GM19025 (cell line): ENCODE results near the gene SPAG16.
A peak's percentile ranks its signal among the peaks of the same experiment; 100 is the strongest.

Experiments
- ATAC-seq: cut with Tn5 transposase; IDR thresholded peaks from one replicate; pipeline ENCODE4 v1.9.1; 2021; ENCODE audit warnings: mild to moderate bottlenecking, low read depth, moderate library complexity; ENCODE audit not compliant: unreplicated experiment

Gene SPAG16

DNA sequence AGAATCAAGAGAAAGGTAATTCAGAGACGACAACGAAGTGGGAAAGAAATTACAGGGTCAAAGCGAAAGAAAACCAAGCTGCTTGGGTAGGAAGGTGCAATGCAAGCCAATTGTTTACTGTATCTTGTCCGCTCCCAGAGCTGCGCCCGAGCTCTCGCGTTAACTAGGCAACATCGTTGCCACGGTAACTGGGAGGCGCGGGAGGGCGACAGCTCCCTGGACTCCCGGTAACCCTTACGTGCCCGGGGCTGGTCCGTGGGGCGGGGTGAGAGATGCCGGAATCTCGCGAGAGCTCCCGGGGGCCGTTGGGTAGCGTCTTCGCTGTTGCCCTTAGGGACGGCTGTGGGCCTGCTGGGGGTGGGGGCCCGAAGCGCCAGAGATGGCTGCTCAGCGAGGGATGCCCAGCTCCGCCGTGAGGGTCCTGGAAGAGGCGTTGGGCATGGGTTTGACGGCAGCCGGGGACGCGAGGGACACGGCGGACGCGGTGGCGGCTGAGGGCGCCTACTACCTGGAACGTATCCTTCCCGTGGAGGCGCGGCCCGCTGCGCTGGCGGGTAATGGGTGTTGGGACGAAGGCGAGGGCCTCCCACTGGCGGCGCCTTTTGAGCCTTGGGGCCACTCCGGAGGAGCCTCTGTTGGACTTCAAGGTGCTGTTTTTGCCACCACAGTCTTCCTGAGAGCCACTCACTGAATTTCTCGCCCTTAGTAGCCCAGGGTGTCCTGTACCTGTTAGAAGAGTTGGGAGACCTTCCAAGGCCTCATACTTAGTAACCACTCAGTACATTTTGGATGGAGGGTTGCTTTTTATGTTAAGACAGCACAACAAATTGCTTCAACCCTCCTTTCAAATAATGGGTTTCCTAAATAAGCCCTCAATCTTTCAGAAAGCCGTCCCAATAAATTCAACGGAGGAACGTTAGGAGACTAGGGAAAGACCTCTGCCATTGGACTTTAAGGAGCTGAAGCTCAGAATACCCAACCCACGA lies at the start of gene SPAG16:
Gene SPAG16, plus strand, starts transcription at position 360 of the 986 bp plus-strand sequence.
- ATAC-seq = peak; percentile 99

- ATAC-seq = no peak
Observed at GRCh38 chr2:213234641-213235040, 49.6 kb upstream of the SPAG16 start.

DNA sequence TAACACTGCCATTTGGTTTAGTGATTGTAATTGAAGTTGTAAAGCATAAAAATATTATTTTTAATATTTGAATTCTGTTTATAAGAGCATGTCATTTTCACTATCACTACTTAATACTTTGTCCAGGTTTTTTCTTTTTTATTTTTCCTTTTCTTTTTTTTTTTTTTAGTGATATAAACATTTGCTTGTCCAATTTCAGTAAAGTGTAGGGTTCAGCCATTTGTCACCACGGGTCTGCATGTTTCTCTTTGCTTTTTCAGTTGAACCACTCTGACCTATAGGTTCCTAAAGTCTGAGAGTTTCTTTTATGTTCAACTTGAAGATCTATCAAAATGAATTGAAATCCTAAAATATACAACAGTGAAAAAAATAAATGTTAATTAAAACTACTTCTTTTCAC lies 48.5 kb upstream of the SPAG16 start:
- no peak for ATAC-seq

- ATAC-seq = no peak
Observed at GRCh38 chr2:213237251-213237650, 47.0 kb upstream of the SPAG16 start.

GRCh38 chr2:213237787-213238186 lies 46.5 kb upstream of the SPAG16 start:
- no peak for ATAC-seq

DNA sequence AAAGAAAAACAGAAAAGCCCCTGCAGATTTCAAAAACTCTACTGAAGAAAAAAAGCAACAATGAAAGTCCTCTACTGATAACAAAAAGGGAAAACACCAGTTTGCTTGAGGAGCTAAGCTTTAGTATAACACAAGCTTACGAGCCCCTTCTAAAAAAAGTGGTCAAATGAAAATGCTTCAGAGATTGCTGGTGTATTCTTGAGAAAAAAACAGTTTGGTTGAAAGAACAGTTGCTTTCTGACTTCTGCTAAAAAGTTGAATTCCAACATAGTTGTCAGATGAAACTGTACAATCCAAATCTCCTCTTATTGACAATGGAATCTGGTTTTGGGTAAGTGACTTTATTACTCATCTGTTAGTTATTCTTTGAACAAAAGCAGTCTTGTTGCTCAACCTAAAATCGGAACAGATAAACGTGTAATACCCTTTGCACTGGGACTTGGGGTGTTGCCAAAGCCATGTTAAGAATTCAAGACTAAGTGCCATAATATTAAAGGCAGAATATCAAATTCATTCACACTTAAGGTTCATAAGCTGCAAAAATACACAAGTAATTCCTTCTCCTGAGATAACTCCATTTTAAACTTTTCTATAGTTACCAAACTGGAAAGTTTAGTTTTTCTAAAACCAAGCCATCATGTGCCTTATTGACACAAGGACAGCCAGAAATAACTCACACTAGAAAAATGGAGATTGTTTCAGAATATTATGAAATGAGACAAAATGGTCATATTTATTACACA lies 45.3 kb upstream of the SPAG16 start:
- ATAC-seq = peak; percentile 45

DNA sequence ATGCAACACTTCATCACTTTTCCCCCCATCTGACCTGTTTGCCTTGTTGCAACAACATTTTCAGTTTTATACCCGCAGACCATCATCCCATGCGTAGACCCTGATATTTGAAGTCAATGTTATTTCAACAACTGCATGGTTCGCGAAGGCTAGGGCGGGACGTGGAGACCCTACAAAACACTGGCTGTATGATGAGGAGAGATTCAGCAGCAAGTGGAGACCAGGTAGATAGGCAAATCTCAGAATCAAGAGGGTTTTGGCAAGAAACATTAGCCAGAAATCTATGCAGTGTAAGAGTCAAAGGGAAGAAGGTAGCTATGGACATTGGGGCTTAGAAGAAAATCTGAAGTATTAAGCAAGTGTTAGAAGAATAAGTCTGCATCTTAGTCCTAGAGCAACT lies 42.4 kb upstream of the SPAG16 start:
- ATAC-seq = no peak

DNA sequence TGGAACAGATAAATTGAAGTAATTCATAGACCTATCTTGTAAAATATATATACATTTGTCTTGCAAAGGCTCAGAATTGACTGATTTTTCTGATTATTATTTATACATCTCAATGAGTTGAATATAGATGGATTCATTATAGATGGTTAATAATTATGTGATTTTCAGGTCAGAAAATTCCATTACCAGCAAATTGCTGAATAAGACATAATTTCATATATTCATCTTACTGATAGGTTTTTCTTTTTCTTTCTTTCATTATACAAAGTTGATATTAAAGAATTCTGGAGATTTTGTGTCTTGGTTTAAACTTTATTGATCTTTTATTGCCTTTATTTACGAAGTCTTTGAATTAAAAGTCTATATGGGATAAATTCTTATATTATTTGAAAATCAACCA lies 41.6 kb upstream of the SPAG16 start:
- ATAC-seq = no peak

DNA sequence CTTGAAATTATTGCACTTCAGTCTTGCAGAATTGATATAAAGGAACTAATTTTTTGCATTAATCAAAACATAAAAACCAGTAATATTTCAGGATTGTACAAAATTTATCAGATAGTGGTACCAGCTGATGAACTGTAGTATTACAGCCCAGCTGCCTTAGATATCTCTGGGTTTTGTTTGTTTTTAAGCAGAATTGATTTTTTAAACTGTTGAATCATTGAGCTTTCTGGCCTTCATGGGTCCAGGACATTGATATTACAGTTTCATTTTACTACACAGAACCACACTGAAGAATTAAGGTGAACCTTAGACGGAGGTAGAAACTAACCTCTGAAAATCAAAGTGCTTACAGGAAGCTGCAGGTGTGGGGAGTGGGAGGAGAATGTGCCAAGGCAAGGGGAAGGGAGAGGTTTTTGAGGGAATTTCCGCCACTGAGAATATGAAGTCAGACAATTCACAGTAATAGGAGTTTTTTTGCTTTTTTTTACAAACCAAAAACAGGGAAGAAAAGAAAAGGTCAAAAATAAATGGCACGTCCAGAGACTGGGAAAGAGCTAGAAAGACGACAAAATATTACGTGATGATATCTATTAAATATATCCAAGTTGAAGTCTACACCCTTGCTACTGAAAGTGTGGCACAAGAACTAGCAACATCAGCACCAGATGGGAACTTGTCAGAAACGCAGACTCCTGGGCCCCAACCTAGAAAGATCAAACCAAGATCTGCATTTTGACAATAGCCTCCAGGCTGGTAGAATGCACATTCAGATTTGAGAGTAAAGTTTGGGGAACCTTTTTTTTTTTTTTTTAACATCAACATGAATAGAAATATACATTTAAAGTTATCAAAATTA lies 40.8 kb upstream of the SPAG16 start:
- ATAC-seq = peak; percentile 34

GRCh38 chr2:213246497-213247281 lies 37.6 kb upstream of the SPAG16 start:
- no peak for ATAC-seq

- ATAC-seq = no peak
Observed at GRCh38 chr2:213247566-213247965, 36.7 kb upstream of the SPAG16 start.

DNA sequence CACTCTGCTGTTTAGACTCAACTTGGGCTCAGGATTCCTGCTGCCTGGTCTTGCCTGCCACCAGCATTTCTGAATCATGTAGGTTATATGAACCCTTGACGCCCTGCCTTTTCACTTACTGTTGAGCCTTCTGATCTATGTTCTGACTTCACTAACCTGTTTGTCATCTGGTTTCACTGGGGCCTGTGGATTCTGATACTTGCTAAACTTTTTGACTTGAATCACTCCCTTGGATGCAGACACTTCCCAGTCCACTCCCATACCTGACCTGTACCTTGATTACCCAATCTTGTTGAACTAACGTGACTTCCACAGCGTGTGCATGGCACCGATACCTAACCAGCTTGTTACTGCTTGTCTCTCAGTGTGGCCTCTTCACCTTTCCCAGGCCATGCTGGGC lies 35.6 kb upstream of the SPAG16 start:
- ATAC-seq = no peak

DNA sequence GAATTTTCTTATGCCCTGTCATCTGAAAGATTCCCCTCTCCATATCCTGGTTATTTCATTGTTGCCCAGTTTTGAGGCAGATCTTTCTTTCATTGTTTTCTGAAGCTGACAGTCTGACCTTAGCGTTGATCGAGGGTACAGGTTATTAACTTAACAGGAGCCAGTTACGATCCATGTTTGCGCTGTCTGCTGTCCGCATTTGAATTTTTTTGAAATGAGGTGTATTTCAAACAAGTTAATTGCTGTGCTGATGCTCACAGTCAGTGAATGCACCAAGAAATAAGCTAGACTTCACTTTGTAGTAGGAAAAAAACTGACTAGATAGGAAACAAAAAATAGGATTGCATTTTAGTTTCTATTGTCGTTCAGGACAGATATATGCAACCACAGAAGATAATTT lies 34.8 kb upstream of the SPAG16 start:
- ATAC-seq = no peak

DNA sequence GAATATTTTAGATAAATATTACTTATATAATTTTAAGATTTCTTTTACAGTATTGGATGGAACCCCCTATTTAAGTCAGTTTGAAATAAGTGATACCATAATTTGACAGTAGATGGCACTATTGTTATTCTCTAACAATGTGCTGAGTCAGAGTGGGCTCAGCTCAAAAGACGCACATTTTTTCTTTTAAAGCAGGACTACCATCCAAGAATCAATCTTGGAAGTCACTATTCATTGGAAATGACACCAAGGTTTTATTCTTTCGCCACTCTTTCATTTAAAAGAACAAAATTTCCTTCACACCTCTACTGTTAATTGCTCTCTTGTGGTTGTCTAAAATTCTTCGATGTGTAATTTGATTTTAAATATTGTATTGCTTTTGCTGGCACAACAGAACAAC lies 32.6 kb upstream of the SPAG16 start:
- ATAC-seq = peak; percentile 66

DNA sequence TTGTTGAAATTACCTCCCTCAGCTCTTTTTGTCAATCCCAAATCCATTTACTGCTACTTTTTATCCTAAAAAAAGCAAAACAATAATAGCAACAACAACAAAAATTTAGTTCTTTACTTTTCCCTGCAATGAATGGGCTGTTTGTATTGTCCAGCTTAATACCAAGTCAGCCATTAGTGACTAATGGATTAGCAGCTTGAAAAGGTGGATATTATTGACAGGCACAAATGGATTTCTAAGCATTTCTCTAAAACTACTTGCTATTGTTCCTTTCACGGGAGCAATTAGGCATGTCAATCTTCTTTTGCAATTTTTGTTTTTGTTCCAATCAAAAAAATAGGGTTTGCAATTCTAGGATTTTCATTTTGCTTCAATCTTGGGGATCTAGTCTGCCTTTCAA lies 32.1 kb upstream of the SPAG16 start:
- ATAC-seq = no peak

- ATAC-seq = no peak
Observed at GRCh38 chr2:213253162-213253561, 31.1 kb upstream of the SPAG16 start.

DNA sequence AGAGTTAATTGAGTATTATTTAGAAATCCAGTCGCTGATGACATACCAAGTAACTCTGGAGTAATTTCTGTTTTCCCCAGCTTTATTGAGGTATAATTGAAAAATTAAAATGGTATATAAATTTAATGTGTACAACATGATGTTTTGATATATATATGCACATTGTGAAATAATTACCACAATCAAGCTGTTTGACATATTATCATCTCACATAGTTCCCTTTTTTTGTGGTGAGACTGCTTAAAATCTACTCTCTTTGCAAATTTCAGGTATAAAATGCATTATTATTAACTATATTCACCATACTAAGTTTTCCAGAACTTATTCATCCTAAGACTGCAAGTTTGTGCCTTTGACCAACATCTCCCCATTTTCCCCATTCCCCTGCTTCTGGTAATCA lies 25.0 kb upstream of the SPAG16 start:
- ATAC-seq = no peak

DNA sequence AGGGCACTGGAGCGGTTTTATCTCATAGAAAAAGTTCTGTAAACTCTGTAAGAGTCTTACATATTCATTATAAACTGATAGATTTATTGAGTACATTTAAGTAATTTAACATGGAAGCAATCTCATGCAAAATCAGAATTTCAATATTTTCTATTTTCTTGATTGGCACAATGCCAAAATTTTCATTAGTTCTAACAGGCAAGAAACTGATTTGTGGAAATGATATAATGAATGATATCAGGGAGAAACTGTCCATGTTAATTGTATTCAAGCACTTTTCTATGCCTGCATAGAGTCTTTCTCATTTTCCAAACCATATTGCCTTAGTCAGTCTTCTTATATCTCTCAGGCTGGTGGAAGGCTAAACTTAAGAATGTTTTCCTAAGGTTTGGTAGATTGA lies 23.0 kb upstream of the SPAG16 start:
- no peak for ATAC-seq

GRCh38 chr2:213261715-213262114 lies 22.5 kb upstream of the SPAG16 start:
- ATAC-seq = no peak

- ATAC-seq = no peak
Observed at GRCh38 chr2:213265679-213266078, 18.6 kb upstream of the SPAG16 start.
